GM19025 (cell line): Measurements from ENCODE around the gene GGA2.
"Not testable (repeated sequence)": the region's sequence is repeated elsewhere in the genome, so short reads cannot be mapped to it uniquely, and the experiment has no call there.

Experiments used
- ATAC-seq: cut with Tn5 transposase; IDR thresholded peaks from one replicate; pipeline ENCODE4 v1.9.1; 2021; ENCODE audit warnings: mild to moderate bottlenecking, low read depth, moderate library complexity; ENCODE audit not compliant: unreplicated experiment

The GGA2 gene, protein sequence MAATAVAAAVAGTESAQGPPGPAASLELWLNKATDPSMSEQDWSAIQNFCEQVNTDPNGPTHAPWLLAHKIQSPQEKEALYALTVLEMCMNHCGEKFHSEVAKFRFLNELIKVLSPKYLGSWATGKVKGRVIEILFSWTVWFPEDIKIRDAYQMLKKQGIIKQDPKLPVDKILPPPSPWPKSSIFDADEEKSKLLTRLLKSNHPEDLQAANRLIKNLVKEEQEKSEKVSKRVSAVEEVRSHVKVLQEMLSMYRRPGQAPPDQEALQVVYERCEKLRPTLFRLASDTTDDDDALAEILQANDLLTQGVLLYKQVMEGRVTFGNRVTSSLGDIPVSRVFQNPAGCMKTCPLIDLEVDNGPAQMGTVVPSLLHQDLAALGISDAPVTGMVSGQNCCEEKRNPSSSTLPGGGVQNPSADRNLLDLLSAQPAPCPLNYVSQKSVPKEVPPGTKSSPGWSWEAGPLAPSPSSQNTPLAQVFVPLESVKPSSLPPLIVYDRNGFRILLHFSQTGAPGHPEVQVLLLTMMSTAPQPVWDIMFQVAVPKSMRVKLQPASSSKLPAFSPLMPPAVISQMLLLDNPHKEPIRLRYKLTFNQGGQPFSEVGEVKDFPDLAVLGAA

DNA sequence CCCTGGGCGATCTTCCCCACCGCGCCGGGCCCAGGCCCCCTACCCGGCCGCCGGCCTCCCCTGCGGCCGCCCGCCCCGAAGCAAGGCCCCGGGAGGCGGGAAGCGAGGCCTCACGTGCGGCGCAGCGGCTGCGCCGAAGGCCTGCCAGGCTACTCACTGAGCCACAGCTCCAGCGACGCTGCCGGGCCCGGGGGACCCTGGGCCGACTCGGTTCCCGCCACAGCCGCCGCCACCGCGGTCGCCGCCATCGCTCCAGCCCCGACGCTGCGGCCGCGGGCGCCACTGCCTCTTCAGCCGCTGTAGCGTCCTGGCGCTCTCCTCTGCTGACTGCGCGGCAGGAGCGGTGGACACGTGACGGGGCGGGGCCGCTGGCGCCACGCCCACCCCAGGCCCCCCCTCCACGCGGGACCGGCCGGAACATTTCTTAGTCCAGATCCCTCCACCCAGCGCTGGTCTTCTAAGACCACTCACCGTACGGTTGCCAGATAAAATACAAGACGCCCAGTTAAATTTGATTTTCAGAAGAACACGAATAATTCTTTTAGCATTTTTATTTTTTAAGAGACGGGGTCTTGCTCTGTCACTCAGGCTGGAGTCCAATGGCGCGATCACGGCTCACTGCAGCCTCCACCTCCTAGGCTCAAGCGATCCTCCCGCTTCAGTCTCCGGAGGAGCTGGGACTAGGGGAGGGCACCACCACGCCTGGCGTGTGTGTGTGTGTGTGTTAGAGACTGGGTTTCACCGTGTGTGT lies at the start of gene GGA2:
Gene GGA2 (minus strand): TSS at position 331 of the 751 bp plus-strand sequence. CDS start 83 bp downstream, at position 248.
- ATAC-seq, result peak; percentile 86

DNA sequence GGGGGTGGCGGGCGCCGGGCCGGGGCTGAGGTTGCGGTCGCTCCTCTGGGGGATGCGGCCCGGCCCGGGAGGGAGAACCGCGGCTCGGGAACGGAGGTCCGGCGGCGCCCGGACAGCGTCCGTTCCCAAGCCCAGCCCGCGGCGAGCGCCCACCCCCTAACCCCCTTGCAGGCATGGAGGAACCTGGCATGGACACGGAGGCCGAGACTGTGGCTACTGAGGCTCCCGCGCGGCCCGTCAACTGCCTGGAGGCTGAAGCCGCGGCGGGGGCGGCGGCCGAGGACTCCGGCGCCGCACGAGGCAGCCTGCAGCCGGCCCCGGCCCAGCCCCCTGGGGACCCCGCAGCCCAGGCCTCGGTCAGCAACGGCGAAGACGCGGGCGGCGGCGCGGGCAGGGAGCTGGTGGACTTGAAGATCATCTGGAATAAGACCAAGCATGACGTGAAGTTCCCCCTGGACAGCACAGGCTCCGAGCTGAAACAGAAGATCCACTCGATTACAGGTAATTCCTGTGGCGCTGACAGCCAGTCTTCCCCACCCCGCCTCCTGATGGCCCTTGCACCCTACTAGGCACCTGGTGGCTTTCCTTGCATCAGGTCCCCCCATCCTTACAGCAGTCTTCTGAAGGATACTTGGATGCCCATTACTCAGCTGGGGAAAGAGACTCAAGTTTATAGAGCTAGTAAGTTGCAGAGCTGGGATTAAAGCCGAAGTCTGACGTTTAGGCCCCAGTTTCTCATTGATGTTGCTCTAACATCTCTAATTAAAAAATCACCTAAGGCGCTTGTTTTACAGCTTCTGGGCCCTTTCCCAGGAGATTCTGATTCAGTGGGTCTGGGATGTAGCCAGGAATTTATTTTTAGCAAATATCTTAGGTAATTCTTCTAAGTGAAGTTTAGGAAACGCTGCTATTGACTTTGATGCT lies 47.7 kb upstream of the GGA2 start:
- ATAC-seq, result no peak

DNA sequence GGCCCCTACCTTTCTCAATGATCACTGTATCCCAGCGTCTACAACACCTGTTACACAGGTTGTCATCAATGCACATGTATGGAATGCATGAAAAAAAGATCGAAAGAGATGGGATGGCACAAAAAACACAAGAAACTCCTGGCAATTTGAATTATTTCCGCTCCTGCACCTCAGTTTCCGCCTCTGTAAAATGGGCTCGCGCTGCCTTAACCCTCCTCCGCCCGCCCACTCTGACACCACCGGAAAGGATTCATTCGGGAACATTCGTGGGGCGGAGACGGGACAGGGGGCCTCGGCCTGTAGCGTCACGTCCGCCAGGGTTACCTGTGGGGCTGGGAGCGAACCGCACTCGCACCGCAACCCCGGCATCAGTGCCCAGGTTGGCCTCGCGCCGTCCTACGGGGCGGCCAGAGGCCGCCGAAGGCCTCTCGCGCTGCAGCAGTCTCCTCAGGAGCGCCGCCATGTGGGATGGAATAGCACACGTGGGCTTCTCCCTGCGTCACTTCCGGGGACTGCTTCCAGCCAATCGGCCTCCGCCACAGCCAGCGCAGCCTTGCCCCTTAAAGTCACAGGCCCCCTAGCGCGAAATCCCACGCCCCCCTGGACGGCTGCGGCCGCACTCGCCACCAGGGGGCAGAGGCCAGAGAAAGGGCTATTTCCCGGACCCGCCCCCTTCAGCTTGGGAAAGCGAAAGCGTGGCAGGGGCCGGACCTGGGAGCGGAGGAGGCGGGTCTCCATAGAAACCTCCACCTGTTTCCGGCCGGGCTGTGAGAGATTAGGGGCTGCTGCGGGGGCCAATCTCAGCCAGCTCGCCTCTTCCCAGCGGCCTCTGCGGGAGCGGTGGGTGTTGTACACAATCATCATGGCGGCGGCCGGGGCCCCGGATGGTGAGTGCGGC lies 46.8 kb upstream of the GGA2 start, which contains the start of the genes EARS2 and UBFD1:
Gene EARS2 (minus strand): TSS at position 470 of the 898 bp plus-strand sequence. CDS start 7 bp downstream, at position 463.
Gene UBFD1 (plus strand): TSS at position 847 of the 898 bp plus-strand sequence. CDS start 16 bp downstream, at position 863.
- peak; percentile 87 for ATAC-seq

DNA sequence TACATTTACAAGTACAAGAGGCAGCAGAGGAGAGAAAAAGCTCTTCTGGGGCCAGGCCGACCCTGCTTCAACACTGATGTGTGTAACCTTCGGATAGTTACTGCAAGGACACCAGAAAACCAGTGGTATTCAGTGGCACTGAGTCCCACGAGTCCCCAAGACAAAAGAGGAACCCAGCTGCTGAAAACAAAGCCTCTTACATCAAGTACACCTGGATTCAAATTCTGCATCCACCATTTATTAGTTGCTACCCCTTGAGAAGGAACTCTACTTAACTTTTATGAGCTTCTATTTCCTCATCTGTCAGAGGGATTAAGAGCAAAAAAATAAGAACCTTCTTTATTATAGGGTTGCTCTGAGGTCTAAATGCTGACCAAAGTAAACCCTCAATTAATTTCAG lies 44.2 kb upstream of the GGA2 start:
- ATAC-seq, result no peak

DNA sequence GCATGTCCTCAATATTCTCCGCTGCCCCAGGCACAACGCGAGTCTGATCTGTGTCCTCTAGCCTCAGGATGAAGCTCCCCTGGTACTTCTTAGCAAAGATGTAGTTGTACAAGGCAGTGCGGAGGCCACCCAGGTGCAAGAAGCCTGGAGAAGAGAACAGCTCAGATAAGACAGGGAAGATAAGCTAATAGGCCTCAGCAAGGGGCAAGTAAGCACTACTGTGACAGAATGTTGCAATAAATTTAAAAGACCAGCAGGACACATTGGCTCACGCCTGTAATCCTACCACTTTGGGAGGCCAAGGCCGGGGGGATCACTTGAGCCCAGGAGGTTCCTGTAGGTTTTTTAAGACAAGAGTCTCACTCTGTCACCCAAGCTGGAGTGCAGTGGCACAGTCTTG lies 41.9 kb upstream of the GGA2 start:
- no peak for ATAC-seq

DNA sequence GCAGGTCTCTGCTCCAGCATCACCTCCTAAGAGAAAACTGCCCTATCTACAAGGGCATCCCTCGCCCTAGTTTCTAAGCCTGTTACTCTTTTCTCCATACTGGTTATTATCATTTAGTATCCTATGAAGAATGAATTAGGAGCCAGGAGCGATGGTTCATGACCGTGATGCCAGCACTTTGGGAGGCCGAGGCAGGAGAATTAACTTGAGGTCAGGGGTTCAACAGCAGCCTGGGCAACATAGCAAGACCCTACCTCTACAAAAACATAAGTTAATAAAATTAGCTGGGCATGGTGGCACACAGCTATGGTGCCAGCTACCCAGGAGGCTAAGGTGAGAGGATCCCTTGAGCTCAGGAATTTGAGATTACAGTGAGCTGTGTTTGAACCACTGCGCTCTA lies 39.6 kb upstream of the GGA2 start:
- ATAC-seq, result no peak

DNA sequence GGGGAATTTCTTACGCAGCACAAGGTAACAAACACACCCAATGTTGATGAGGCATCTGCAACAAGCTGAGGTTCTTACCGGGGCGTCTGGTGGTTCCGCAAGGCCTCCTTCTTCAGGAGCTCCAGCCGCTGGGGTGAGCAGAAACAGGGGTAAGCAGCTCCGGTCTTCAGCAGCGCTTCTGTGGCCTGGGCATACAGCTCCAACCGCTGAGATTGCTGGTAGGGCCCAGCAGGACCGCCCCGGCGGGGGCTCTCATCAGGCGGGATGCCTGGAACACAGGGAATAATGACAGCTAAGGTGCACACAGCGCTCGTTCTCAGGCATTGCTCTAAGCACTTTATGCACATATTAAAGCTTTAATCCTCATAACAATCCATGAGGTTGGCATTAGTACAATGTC lies 34.1 kb upstream of the GGA2 start:
- no peak for ATAC-seq

DNA sequence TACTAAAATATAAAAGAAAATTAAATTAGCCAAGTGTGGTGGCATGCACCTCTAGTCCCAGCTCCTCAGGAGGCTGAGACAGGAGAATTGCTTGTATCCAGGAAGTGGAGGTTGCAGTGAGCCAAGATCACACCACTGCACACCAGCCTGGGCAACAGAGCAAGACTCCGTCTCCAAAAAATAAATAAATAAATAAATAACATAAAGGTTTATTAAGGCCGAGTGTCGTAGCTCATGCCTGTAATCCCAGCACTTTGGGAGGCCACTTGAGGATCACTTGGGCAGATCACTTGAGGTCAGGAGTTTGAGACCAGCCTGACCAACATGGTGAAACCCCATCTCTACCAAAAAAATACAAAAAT lies 30.5 kb upstream of the GGA2 start:
- ATAC-seq, result not testable (repeated sequence)

DNA sequence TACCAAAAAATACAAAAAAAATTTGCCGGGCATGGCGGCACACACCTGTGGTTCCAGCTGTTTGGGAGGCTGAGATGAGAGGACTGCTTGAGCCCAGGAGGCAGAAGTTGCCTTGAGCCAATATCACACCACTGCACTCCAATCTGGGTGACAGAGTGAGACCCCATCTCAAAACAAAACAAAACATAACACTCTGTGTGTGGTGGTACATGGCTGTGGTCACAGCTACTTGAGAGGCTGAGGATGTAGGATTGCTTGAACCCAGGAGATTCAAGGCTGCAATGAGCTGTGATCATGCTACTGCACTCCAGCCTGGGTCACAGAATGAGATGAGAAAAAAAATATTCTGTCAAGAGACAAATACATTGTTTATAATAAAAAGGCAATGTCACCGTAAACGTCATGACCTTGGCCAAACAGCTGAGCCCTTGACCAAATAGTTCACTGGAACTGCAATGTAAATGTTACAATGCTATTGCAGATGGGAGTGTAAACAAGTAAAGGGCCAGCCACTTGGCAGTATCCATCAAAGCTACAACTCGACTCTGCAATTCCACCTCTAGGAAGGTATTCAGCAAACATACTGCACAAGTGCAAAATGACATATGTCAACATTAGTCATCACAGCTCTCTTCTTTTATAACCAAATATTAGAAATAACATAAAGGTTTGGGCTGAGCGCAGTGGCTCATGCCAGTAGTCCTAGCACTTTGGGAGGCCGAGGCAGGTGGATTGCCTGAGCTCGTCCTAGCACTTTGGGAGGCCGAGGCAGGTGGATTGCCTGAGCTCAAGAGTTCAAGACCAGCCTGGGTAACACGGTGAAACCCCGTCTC lies 29.9 kb upstream of the GGA2 start:
- no peak for ATAC-seq

DNA sequence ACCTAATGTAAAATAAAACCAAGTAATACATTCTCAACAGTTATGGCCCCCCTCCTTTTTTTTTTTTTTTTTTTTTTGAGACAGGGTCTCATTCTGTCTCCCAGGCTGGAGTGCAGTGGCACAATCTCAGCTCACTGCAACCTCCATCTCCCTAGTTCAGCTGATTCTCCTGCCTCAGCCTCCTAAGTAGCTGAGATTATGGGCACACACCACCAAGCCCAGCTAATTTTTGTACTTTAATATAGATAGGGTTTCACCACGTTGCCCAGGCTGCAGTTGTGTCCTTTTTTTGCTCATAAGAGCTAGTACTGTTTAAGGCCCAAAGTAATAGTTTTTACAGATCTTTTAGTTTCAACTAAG lies 28.6 kb upstream of the GGA2 start:
- ATAC-seq, result no peak

DNA sequence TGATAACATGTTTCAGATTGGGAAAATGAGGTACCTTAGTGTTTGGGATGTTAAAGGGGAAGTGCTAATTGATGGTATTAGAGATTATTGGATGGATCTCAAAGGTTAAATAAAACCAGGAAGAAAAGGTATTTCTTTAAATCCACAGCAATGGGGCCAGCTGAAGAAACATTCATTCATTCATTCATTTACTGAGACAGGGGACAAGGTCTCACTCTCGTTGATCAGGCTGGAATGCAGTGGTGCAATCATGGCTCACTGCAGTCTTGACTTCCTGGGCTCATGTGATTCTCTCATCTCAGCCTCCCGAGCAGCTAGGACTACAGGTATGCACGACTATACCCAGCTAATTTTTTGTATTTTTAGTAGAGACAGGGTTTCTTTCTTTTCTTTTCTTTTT lies 27.1 kb upstream of the GGA2 start:
- ATAC-seq, result no peak

DNA sequence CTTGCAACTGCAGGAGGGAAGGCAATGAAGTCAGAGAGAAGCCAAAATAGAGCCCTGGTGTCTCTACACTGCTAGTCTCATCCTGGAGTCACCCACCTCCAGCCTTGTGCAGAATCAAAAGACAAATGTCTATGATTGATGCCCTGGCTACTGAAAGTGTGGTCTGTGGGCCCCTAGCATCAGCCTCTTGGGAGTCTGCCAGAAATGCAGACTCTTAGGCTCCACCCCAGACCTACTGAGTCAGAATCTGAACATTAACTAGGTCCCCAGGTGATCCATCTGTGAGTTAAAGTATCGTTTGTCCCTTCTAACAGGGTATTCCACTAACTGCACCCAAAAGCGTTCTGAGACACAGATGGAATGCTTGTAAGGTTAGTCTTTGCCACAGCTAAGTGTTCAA lies 25.6 kb upstream of the GGA2 start:
- no peak for ATAC-seq

DNA sequence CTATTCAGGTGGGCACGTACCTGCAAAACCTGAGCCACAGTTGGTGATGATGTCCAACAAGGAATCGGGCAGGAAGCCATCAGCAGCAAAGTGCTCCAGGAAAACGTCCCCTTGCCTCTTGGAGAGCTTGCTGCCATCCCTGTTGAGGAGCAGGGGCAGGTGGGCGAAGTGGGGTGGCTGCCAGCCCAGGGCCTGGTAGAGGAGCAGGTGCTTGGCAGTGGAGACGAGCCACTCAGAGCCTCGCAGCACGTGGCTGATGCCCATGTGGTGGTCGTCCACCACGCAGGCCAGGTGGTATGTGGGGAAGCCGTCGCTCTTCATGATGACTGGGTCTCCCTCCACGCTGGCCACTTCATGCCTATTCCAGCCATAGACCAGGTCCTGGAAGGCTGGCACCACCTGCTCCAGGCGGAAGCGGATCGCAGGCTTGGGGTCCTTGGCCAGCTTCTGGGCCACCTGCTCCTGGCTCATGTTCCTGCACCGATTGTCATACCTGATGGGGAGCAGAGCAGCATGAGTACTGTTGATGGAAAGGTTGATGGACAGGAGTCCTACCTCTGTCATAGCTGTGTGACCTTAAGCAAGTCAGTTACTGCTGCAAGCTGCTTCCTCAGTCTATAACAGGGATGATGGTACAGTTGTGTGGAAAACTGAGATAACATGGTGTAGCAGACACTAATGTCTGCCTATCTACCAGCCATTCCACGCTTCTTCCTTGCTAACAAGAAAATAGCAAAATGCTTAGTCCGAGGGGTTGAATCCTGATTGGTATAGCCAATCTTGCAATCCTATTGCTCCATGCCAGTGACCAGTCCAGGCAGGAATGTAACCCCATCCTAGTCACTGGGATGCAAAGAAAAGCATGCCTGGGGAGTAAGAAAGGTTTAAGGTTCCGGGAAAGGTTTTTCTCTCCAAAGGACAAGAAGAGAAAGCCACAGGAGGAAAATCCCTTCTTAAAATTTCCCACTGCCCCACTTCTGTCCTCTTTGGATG lies 24.9 kb upstream of the GGA2 start:
- no peak for ATAC-seq

DNA sequence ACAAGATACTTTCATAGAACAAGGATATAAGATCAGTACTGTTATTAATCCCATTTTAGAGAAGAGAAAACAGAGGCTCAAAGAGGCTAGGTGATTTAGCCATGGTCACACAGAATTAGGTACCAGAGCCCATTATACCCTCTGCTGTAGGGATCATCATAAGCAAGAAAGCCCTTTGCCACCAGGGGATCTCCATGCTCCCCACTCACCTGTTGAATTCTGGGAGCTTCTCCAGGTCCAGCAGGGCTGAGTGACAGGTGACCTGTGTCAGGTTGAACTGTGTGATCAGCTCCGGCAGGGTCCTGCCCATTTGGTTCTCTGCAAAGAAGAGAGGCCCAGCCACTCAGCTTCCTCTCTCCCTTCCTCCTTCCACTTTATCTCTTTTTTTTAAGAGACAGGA lies 22.2 kb upstream of the GGA2 start:
- no peak for ATAC-seq

DNA sequence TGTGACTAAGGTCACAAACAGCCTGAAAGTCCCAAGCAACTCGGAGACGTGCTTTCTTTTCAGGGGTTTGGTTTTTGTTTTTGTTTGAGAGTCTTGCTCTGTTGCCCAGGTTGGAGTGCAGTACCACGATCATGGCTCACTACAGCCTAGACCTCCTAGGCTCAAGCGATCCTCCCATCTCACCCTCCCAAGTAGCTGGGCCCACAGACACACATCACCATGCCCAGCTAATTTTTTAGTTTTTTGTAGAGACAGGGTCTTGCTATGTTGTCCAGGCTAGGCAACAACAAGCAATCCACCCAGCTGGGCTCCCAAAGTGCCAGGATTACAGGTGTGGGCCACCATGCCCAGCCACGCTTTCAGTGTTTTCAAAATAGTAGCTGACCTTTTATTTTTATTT lies 19.8 kb upstream of the GGA2 start:
- ATAC-seq, result no peak

DNA sequence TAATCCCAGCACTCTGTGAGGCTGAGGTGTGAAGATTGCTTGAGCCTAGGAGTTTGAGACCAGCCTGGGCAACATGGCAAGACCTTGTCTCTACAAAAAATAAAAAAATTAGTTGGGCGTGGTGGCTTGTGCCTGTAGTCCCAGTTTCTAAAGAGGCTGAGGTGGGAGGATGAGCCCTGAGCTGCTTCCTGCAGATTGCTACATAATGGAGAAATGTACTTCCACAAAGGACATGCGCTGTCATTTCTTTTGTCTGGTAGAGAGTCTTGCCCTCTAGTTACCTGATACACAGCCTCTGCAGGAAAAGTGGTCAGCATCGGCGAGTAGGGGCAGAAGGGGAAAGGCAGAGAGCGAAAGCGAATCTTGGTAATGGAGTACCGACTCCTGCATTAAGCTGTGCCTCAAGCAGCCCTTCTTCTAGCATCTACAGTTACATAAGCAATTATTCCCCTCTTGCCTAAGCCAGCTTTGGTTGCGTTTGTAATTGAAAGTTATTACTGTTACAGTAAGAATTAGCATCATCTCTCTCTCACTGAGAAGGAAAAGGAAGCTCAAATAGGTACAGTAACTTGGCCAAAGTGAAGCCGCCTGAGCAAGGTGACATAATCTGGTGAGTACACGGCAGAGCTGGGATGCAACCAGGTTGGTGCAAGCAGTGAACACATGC lies 18.5 kb upstream of the GGA2 start:
- ATAC-seq, result no peak
